Nasal cavity respiratory epithelium epithelial cell of viscerocranial mucosa (primary cell): ENCODE data around the gene MTMR10. TPM values are rescaled to one million over a fixed set of nuclear protein-coding genes. Genes with fewer than 3 reads are reported as not detected.

Source experiments
- total RNA-seq: library from RNA; depleted of rRNA; stranded (reverse); fragments of >200 nt; gene quantifications from 2 replicates; pipeline ENCODE4 v1.2.3, GENCODE V29; 2014

MTMR10 gene, protein sequence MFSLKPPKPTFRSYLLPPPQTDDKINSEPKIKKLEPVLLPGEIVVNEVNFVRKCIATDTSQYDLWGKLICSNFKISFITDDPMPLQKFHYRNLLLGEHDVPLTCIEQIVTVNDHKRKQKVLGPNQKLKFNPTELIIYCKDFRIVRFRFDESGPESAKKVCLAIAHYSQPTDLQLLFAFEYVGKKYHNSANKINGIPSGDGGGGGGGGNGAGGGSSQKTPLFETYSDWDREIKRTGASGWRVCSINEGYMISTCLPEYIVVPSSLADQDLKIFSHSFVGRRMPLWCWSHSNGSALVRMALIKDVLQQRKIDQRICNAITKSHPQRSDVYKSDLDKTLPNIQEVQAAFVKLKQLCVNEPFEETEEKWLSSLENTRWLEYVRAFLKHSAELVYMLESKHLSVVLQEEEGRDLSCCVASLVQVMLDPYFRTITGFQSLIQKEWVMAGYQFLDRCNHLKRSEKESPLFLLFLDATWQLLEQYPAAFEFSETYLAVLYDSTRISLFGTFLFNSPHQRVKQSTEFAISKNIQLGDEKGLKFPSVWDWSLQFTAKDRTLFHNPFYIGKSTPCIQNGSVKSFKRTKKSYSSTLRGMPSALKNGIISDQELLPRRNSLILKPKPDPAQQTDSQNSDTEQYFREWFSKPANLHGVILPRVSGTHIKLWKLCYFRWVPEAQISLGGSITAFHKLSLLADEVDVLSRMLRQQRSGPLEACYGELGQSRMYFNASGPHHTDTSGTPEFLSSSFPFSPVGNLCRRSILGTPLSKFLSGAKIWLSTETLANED
- 9.6 and 11.8 TPM in 2 replicates for total RNA-seq

DNA sequence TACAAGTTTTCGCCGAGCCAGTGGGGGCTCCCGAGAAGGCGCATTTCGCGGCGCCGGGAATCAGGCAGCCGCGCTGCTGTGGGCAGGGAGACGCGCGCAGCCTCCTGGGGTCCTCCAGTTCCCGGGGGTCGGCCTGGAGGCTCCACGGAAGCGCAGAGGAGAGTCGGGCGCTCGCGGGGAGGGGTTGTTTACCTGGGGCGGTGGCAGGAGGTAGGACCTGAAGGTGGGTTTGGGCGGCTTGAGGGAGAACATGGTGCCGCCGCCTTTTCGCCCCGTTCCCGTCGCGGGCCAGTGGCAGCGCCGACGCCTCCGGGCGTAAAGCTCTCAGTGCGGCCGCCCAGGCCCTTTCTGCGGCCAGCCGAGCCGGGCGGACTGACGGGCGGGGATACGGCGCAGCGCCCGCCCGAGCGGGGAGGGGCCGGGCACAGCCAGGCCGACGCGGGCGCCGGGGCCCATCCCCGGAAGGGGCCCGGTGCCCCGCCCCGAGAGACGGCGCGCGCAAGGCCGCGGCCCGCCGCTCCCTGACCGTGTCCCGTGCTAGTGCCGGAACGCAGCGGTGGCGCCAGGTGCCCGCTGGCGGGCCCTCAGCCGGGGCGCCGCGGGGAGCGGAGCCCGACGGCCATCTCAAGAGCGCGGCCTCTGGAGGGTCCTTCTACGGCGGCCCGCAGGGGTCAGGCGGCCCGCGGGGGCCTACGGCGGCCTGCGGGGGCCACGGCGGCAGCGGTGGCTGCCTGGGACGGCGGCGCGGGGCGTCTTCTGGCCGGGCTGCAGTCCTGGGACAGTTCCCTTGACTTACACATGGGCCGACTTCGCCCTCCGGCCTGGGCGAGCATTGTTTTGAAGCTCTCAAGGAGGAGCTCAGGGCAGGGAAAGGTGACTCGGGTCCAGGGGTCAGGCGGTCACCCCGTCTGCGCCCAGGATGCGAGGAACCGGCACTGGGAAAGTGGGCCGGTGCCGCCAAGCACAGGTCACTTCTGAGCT, at the start of gene MTMR10:
Gene MTMR10, minus strand, starts transcription at position 374 of the 981 bp plus-strand sequence. Its CDS starts 122 bp downstream, at position 252.

DNA sequence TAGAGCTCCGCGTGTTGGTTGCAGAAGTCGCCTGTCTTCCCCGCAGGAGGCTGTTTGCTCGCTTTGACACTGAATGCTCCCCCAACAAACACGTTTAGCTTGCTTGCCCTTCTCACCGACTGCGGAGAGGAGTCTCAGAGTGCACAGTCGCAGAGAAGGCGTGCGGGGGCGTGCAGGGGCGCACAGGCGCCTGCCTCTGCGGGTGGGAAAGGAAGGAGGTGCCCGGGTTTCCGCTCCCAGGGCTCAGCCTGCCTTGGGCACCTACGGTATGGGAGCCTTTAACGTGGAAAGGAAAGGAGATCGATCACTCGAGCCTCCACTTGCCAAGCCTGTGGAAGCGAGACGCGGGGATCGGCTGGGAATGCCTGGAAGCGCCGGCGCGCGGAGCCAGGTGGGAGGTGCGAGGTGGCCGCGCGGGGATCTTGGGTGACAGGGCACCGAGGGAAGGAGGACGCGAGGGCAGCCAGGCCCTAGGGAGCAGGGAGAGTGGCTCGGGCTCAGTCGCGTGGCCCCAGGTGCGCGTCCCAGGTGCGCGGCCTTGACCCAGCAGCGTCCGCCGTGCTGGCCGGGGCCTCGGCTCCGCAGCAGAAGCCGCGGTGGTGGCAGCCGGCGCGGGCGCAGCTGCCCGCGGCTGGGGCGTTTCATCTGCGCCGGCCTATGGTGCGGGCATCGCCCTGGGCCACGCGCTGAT, 87.8 kb downstream of the MTMR10 start, which contains the start of gene FAN1:
Gene FAN1, plus strand, starts transcription at position 419 of the 691 bp plus-strand sequence. CDS start 749 bp downstream, outside the sequence.

Other genes starting within 250 kb of the MTMR10 start
- 24.6 and 41.0 TPM in 2 replicates for gene FAN1, start 87.7 kb downstream of the MTMR10 start, total RNA-seq
- gene TRPM1, start 110.1 kb upstream of the MTMR10 start, total RNA-seq: under 0.01 and 0.68 TPM in 2 replicates